ENCODE data around the gene MYBPHL.

Gene MYBPHL

DNA sequence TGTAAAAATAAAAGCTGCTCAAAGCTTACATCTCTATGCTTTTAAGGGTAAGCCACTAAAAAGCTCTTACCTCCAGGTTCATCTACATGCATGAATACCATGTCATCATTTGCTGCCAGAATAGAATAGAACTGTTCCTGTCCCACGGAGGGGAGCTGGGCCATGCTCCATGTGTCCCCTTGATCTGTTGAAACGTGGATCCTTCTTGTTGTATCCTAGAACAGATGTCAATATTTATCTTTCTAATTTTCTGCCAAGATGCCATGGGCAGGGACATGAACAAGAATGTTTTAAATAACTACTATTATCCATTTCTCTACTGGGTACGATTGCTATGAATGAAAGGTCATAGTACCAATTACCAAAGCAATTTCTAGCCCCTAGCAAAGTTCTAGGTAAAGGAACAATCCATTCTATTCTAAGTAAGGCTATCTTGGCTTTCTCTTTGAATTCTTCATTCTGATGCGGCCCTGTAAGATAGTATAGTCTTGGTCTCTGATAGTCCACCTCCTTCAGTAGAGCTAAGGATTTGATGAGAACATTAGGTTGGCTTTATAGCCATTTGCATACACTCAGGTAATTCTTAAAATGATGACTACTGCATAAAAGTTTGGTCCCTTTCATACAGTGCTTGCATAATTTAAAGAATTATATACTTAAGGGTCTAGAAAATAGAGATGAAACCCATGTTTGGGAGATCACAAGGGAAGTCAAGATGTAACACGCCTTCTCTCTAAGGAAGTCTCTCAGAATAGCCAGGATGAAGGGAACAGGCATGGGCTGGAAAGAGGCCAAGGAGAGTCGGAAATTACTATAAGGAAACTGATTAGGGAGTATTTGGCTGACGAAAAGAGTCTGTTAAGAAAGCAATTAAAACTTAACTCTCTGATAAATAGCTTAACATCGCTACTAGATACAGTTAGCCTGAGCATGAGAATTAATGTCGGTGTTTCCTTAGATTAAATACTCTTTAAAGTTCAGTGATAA lies 35.4 kb upstream of the MYBPHL start:
- no peak overlapping the region for H3K4me3 ChIP-seq (ENCODE audit: low read length)
- peak; percentile 56 for DNase-seq (ENCODE audit: low read depth)
- TF ChIP-seq, protein P1, sequence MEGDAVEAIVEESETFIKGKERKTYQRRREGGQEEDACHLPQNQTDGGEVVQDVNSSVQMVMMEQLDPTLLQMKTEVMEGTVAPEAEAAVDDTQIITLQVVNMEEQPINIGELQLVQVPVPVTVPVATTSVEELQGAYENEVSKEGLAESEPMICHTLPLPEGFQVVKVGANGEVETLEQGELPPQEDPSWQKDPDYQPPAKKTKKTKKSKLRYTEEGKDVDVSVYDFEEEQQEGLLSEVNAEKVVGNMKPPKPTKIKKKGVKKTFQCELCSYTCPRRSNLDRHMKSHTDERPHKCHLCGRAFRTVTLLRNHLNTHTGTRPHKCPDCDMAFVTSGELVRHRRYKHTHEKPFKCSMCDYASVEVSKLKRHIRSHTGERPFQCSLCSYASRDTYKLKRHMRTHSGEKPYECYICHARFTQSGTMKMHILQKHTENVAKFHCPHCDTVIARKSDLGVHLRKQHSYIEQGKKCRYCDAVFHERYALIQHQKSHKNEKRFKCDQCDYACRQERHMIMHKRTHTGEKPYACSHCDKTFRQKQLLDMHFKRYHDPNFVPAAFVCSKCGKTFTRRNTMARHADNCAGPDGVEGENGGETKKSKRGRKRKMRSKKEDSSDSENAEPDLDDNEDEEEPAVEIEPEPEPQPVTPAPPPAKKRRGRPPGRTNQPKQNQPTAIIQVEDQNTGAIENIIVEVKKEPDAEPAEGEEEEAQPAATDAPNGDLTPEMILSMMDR (IDR thresholded peaks at IDR 0.05; ENCODE audit: insufficient read depth, low read depth, low read length, missing control alignments) = no peak

DNA sequence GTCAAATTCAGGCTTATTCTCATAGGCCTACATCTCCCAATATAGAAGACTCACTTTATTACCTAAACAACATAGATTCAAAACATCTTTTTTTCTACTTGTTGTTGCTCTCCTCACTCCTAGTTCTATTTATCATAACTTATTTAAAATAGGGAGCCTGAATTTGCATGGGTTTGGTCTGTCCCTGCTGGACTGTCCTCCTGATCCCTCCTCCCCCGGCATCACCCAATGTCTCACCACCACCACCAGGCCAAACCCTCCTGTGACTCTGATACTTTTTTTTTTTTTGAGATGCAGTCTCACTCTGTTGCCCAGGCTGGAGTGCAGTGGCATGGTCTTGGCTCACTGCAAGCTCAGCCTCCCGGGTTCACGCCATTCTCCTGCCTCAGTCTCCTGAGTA lies 31.8 kb upstream of the MYBPHL start:
- TF ChIP-seq, protein P1 (IDR thresholded peaks at IDR 0.05; ENCODE audit: insufficient read depth, low read depth, low read length, missing control alignments) = no peak
- DNase-seq (ENCODE audit: low read depth) = no peak
- H3K4me3 ChIP-seq (ENCODE audit: low read length) = no peak overlapping the region

DNA sequence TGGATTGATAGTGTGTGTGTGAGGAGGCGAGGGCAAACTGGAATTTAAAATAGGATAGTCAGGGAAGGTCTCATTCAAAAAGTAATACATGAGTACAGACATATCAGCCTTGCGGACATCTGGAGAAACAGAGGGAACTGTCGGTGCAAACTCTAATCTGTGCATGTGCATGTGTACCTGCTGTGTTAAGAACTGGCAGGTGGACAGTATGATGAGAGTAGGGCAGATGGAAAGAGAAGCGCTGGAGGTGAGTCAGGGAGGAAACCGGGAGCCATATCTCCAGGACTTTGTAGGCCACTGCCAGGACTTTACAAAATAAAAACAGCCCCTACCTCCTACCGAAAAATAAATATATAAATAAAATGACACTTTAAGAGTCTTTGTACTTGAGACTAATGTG lies 31.3 kb upstream of the MYBPHL start:
- no peak for DNase-seq (ENCODE audit: low read depth)
- TF ChIP-seq, protein P1 (IDR thresholded peaks at IDR 0.05; ENCODE audit: insufficient read depth, low read depth, low read length, missing control alignments) = no peak

DNA sequence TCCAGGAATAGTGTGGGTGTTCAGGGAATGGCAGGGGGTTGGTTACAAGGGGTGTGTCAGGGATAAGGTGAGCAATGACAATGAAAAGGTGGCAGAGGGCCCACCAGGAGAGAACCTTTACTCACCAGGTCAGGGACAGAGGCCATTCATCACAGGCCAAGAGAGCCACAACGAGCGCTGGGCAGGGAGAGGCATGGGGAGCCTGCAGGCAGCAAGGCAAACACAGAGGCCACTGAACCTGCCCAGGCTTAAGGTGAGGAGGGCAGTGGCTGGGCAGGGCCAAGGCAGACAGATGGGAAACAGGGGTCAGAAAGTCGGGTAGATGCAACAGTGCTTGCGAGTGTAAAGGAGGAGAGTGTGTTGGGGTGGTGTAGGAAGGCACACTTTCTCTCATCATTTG lies 28.3 kb upstream of the MYBPHL start:
- no peak for DNase-seq (ENCODE audit: low read depth)
- no peak overlapping the region for H3K4me3 ChIP-seq (ENCODE audit: low read length)
- TF ChIP-seq, protein P1 (IDR thresholded peaks at IDR 0.05; ENCODE audit: insufficient read depth, low read depth, low read length, missing control alignments) = no peak

More for the DNA sequence above, 31.3 kb upstream of the MYBPHL start:
- H3K4me3 ChIP-seq (ENCODE audit: low read length) = no peak overlapping the region

DNA sequence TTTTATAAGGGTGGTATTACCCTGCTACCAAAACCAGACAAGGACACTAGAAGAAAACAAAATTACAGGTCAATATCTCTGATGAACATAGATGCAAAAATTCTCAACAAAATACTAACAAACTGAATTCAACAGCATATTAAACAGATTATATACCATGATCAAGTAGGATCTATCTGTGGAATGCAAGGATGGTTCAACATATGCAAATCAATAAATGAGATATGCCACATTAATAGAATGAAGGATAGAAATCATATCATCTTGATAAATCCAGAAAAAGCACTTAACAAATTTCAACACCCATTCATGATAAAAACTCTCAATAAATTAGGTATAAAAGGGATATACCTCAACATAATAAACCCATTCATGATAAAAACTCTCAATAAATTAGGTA lies 24.3 kb upstream of the MYBPHL start:
- no peak for DNase-seq (ENCODE audit: low read depth)
- H3K4me3 ChIP-seq (ENCODE audit: low read length) = no peak overlapping the region
- TF ChIP-seq, protein P1 (IDR thresholded peaks at IDR 0.05; ENCODE audit: insufficient read depth, low read depth, low read length, missing control alignments) = no peak

DNA sequence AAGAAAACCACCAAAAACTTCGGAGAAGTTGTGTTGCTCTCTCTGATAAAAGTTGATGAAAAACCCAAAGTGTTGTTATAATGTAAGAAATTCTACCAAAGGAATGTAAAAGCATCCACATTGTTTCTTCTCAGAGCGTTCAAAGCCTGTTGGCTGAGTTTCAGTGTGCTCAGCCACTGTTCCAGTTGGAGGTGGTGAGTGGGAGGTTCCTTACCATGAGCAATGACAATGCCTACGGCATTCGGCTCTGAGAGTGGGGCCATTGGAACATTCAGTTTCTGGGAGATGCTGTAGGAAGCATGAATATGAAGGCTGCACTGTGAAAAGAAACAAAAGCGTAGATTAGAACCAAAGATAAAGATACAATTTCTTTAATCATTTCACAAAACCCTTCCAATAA lies 20.5 kb upstream of the MYBPHL start:
- TF ChIP-seq, protein P1 (IDR thresholded peaks at IDR 0.05; ENCODE audit: insufficient read depth, low read depth, low read length, missing control alignments) = no peak
- DNase-seq (ENCODE audit: low read depth) = no peak
- H3K4me3 ChIP-seq (ENCODE audit: low read length) = no peak overlapping the region
